Thyroid gland (tissue), 4 donors: ENCODE data around the gene GRB10. TPM values are rescaled to one million over a fixed set of nuclear protein-coding genes. Genes with fewer than 3 reads are reported as not detected.

ENCODE experiments used
- DNase-seq, 2 donors: peaks; one replicate each; pipeline ENCODE4 v3.0.0-alpha.2; 2019
- H3K27ac ChIP-seq, 3 donors: fragments of 200-600 bp; sonication (generic); 1 replicate in 2 of 3; 2 replicates in 1 of 3; pipeline ENCODE4 v1.5.1; 2016 to 2019; ENCODE audit warnings: mild to moderate bottlenecking in 1 of 3, moderate library complexity in 1 of 3
- H3K27me3 ChIP-seq: fragments of 200-600 bp; sonication (generic); one replicate; pipeline ENCODE4 v1.5.1; 2019
- H3K36me3 ChIP-seq, 2 donors: fragments of 200-600 bp; sonication (generic); one replicate each; pipeline ENCODE4 v1.5.1; 2016 to 2019
- H3K4me1 ChIP-seq, 2 donors: fragments of 200-600 bp; sonication (generic); one replicate each; pipeline ENCODE4 v1.5.1; 2017 to 2019
- H3K4me3 ChIP-seq, 3 donors: fragments of 200-600 bp; sonication (generic); replicated peaks in 1 of 3; 1 replicate in 2 of 3; 2 replicates in 1 of 3; pipeline ENCODE4 v1.5.1; 2016; ENCODE audit warnings: mild to moderate bottlenecking in 1 of 3
- H3K9me3 ChIP-seq: fragments of 200-600 bp; sonication (generic); one replicate; pipeline ENCODE4 v1.5.1; 2017
- CTCF ChIP-seq, 6 experiments: fragments of 200-600 bp in 3 of 6; fragments of 450-650 bp in 3 of 6; sonication (generic) in 3 of 6; IDR thresholded peaks; one replicate each; pipeline ENCODE4 v1.5.1; 2016 to 2019; ENCODE audit warnings: antibody characterized with exemption in 6 of 6, mild to moderate bottlenecking in 2 of 6, inconsistent platforms in 1 of 6, moderate library complexity in 1 of 6
- POLR2A ChIP-seq, 2 donors: fragments of 450-650 bp; IDR thresholded peaks; one replicate each; pipeline ENCODE4 v1.6.1; 2017; ENCODE audit warnings: antibody characterized with exemption in 2 of 2, mild to moderate bottlenecking in 2 of 2, moderate library complexity in 1 of 2
- WGBS, 2 donors: methylation state at CpG; one replicate each; pipeline ENCODE4 v1.1.5; 2017; 5-methylcytosine and 5-hydroxymethylcytosine counted together
- intact Hi-C: fragments of 100-400 bp; cut with DNase I; formaldehyde crosslinking; loops from one replicate; pipeline ENCODE4 v1.15.1; 2023
- total RNA-seq, 4 donors: library from RNA; depleted of rRNA; stranded (reverse); fragments of >200 nt; gene quantifications; one replicate each; pipeline ENCODE4 v1.2.3, GENCODE V29; 2016

The GRB10 gene
- total RNA-seq, 4 donors from 2014 or later, result 21.3 to 99.2 (median 39.6) TPM

- no peak for TF ChIP-seq POLR2A (IDR thresholded peaks at IDR 0.05)
- TF ChIP-seq CTCF (IDR thresholded peaks at IDR 0.05), result no peak
- Histone ChIP-seq H3K27ac (peak overlapping the region in 2 of 3 donors; percentile 0 to 20), H3K36me3 (no peaks in the 10 kb centered on the region), H3K9me3 (no peaks in the 10 kb centered on the region), H3K27me3 (no peaks in the 10 kb centered on the region), H3K4me1 (no peaks in the 10 kb centered on the region), H3K4me3 (peak overlapping the region in 2 of 3 donors; percentile 6 to 32)
- no peak for DNase-seq
- WGBS, 2 donors, result 31 to 43% methylated on average over 10 of the region's 10 CpGs
- intact Hi-C loops, result no loop called here
These were observed 9.2 kb upstream of the GRB10 start for GRCh38 chr7:50791938-50792341.

GRCh38 chr7:50791363-50791937, 8.8 kb upstream of the GRB10 start:
- Histone ChIP-seq H3K9me3 (no peaks in the 10 kb centered on the region), H3K27ac (peak overlapping the region in 2 of 3 donors; percentile 0 to 20), H3K4me1 (no peaks in the 10 kb centered on the region), H3K4me3 (peak overlapping the region in 1 of 3 donors; percentile 32), H3K27me3 (no peaks in the 10 kb centered on the region), H3K36me3 (no peaks in the 10 kb centered on the region)
- TF ChIP-seq CTCF (IDR thresholded peaks at IDR 0.05) (no peak), POLR2A (IDR thresholded peaks at IDR 0.05) (no peak)
- 71 to 79% methylated on average over 5 of the region's 5 CpGs for WGBS, 2 donors
- DNase-seq, result no peak
- intact Hi-C loops, result no loop called here

DNA sequence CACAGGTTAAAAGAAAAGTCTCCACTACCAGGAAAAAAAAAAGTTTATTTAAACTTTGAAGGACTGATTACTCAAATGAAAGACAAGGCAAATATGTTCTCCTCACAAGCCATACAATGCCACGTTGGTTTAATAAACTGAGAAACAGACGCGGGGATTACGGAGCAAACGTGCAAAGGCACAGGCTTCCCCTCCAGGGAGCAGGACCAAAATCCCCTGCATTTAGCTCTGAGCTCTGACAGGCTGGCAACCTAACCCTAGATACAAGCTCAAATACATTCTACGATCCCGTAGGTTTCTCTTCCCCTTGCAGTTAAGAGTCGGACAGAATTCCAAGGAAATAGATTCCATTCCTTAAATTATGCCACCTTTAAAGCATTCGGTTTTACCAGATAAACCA, 7.7 kb upstream of the GRB10 start:
- no peak overlapping the region for H3K27ac ChIP-seq
- no peaks in the 10 kb centered on the region for H3K9me3 ChIP-seq
- H3K4me3 ChIP-seq, result peak overlapping the region in 1 of 3 donors; percentile 6
- intact Hi-C loops, result no loop called here
- no peaks in the 10 kb centered on the region for H3K4me1 ChIP-seq
- H3K27me3 ChIP-seq, result no peaks in the 10 kb centered on the region
- DNase-seq, result no peak
- 86 to 91% methylated on average over 9 of the region's 9 CpGs for WGBS, 2 donors
- no peaks in the 10 kb centered on the region for H3K36me3 ChIP-seq
- TF ChIP-seq POLR2A (IDR thresholded peaks at IDR 0.05) (no peak), CTCF (IDR thresholded peaks at IDR 0.05) (no peak)

DNA sequence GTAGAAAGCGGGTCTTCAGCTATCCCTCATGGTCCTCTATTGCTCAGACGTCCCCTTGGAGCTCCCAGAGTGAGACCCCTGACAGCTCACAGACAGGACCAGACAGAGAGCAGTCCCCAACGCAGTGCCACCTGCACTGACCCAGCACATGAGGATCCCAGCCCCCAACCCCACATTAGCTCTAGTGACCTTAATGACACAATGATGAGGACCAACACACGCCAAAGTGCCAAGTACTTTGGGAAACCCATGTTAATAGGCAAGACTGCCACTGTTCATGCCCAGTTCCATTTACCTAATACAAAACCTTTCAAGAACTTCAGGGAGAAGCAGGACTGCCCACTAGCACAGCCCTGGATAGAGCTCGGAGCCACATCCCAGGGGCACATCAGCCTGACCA, 5.7 kb upstream of the GRB10 start:
- DNase-seq, result no peak
- TF ChIP-seq CTCF (IDR thresholded peaks at IDR 0.05) (no peak), POLR2A (IDR thresholded peaks at IDR 0.05) (no peak)
- H3K27me3 ChIP-seq, result no peaks in the 10 kb centered on the region
- intact Hi-C loops, result no loop called here
- no peaks in the 10 kb centered on the region for H3K4me1 ChIP-seq
- no peaks in the 10 kb centered on the region for H3K36me3 ChIP-seq
- H3K27ac ChIP-seq, result no peak overlapping the region
- WGBS, 2 donors, result 93 to 97% methylated on average over 5 of the region's 5 CpGs
- H3K4me3 ChIP-seq, result no peak overlapping the region
- no peaks in the 10 kb centered on the region for H3K9me3 ChIP-seq

DNA sequence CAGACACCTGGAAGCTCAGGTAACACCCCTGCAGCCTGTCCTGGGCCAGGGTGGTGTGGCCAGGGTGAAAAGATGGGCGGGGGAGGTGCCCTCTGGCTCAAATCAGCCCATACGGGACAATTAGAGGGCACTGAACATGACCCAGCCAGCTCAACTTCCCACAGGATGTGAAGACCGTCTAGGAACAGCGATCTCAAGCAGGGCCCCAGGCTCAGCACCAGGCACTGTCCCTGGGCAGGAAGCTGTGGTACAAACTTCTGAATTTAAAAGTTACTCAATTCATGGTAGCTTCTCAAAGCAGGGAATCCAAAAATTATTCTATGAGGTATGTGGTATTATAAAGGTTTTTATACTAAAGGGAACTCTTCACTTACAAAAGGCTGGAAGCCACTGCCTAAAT, 5.1 kb upstream of the GRB10 start:
- H3K9me3 ChIP-seq, result no peaks in the 10 kb centered on the region
- 70 to 80% methylated on average over 4 of the region's 4 CpGs for WGBS, 2 donors
- TF ChIP-seq POLR2A (IDR thresholded peaks at IDR 0.05) (no peak), CTCF (IDR thresholded peaks at IDR 0.05) (no peak)
- no peaks in the 10 kb centered on the region for H3K27me3 ChIP-seq
- intact Hi-C loops, result no loop called here
- no peak overlapping the region for H3K27ac ChIP-seq
- no peak for DNase-seq
- H3K4me1 ChIP-seq, result no peaks in the 10 kb centered on the region
- no peaks in the 10 kb centered on the region for H3K36me3 ChIP-seq
- no peak overlapping the region for H3K4me3 ChIP-seq
